HG02870 (cell line): ENCODE results near the gene LIN9.

Experiments used
- ATAC-seq: cut with Tn5 transposase; IDR thresholded peaks from one replicate; pipeline ENCODE4 v1.9.1; 2021; ENCODE audit warnings: mild to moderate bottlenecking, moderate library complexity; ENCODE audit not compliant: unreplicated experiment

The LIN9 gene

DNA sequence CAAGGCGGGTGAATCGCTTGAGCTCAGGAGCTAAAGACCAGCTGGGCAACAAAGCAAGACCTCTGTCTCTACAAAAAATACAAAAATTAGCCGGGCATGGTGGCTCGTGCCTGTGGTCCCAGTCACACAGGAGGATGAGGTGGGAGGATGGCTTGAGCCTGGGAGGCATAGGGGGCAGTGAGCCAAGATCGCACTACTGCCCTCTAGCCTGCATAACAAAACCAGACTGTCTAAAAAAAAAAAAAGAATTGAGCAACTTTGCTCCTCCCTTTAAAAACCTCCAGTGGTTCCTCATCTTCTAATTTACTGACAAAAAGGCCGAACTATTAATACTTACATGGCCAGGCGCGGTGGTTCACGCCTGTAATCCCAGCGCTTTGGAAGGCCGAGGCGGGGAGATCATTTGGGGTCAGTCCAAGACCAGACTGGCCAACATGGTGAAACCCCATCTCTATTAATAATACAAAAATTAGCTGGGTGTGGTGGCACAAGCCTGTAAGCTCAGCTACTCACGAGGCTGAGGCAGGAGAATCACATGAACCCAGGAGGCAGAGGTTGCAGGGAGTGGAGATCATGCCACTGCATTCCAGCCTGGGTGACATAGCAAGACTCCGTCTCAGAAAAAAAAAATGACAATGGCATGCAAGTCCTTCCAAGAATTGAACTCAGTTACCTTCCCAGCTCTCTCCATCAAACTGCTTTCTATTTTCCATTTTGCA lies 126.8 kb downstream of the LIN9 start:
- ATAC-seq, result no peak
